ENCODE results near the gene SPNS2.

The SPNS2 gene

GRCh38 chr17:4503283-4504025, 4.8 kb downstream of the SPNS2 start:
- TF ChIP-seq, protein P1, sequence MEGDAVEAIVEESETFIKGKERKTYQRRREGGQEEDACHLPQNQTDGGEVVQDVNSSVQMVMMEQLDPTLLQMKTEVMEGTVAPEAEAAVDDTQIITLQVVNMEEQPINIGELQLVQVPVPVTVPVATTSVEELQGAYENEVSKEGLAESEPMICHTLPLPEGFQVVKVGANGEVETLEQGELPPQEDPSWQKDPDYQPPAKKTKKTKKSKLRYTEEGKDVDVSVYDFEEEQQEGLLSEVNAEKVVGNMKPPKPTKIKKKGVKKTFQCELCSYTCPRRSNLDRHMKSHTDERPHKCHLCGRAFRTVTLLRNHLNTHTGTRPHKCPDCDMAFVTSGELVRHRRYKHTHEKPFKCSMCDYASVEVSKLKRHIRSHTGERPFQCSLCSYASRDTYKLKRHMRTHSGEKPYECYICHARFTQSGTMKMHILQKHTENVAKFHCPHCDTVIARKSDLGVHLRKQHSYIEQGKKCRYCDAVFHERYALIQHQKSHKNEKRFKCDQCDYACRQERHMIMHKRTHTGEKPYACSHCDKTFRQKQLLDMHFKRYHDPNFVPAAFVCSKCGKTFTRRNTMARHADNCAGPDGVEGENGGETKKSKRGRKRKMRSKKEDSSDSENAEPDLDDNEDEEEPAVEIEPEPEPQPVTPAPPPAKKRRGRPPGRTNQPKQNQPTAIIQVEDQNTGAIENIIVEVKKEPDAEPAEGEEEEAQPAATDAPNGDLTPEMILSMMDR (IDR thresholded peaks at IDR 0.05; ENCODE audit: control extremely low read depth, extremely low read depth, low read depth, missing control alignments), result no peak
- ChIA-PET POLR2A (no interaction called here), CTCF (no interaction called here)
- DNase-seq (ENCODE audit: extremely low spot score), result no peak

- DNase-seq (ENCODE audit: extremely low spot score), result no peak
- TF ChIP-seq, protein P1 (IDR thresholded peaks at IDR 0.05; ENCODE audit: control extremely low read depth, extremely low read depth, low read depth, missing control alignments), result no peak
- CTCF ChIA-PET, result interaction anchor here (1.1 to 1.3 kb wide), 2 partner anchors 10 to 21 kb away, joined by 3 to 4 read pairs; no protein-coding TSS in a partner anchor
- POLR2A ChIA-PET, result interaction anchor here (0.6 kb wide), 1 partner anchor 71 kb away, joined by 4 read pairs; no protein-coding TSS in a partner anchor
These were observed 5.5 kb downstream of the SPNS2 start for GRCh38 chr17:4504188-4504587.

- TF ChIP-seq, protein P1 (IDR thresholded peaks at IDR 0.05; ENCODE audit: control extremely low read depth, extremely low read depth, low read depth, missing control alignments), result no peak
- DNase-seq (ENCODE audit: extremely low spot score), result no peak
- ChIA-PET CTCF (interaction anchor here (1.1 to 1.3 kb wide), 3 partner anchors 9 to 84 kb away, joined by 3 to 4 read pairs (median 3); no protein-coding TSS in a partner anchor), POLR2A (no interaction called here)
These were observed 6.5 kb downstream of the SPNS2 start for GRCh38 chr17:4505187-4505586.

DNA sequence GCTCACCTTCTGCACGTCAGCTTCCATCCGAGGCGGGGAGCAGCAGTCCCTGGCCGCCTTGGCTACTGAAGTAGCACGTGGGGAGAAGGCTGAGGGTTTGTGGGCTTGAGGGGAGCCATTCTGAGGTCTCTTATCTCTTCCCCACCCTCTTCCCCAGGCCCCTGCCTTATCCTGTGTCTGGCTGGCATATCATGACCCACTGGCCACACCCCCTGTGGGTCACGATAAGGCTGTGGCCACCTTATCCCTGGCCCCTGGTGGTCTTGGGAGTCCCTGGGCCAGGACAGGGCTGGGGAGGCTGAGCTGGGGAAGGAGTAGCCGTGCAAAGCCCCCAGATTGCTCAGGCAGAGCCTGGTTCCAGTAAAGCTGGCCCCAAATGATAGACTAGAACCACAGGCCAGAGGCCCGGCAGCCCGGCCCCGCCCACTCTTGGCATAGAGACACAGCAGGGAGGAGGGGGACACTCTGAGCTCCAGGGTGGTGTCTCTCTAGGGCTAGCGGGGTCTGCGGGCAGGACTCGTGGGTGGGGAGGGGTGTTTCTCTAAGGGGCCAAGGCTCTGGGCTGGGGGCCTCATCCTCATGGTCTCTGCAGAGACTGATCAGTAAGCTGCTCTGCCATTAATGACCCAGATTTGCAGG, 7.6 kb downstream of the SPNS2 start:
- DNase-seq (ENCODE audit: extremely low spot score), result no peak
- TF ChIP-seq, protein P1 (IDR thresholded peaks at IDR 0.05; ENCODE audit: control extremely low read depth, extremely low read depth, low read depth, missing control alignments), result no peak
- CTCF ChIA-PET, result no interaction called here
- POLR2A ChIA-PET, result no interaction called here

DNA sequence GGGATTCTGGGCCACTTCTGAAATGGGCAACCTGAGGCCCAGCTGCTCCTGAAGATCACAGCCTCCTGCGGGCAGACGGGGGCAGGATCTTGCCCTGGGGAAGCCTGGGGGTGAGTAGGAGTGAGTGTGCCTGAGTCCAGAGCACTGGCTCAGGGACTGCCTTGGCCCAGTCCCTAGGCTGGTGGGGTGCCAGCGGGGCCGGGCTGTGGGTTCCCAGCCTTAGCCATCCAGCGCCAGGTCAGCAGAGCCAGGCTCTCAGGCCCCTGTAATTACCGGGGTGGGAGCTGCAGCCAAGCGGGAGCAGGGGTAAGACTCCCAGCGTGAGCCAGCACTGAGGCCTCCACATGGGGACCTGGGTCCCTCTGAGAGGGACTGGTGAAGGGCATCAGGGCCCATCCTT, 8.2 kb downstream of the SPNS2 start:
- CTCF ChIA-PET, result interaction anchor here (2.6 kb wide), 1 partner anchor 60 kb away, joined by 9 read pairs; no protein-coding TSS in a partner anchor
- POLR2A ChIA-PET, result no interaction called here
- DNase-seq (ENCODE audit: extremely low spot score), result no peak
- TF ChIP-seq, protein P1 (IDR thresholded peaks at IDR 0.05; ENCODE audit: control extremely low read depth, extremely low read depth, low read depth, missing control alignments), result no peak

DNA sequence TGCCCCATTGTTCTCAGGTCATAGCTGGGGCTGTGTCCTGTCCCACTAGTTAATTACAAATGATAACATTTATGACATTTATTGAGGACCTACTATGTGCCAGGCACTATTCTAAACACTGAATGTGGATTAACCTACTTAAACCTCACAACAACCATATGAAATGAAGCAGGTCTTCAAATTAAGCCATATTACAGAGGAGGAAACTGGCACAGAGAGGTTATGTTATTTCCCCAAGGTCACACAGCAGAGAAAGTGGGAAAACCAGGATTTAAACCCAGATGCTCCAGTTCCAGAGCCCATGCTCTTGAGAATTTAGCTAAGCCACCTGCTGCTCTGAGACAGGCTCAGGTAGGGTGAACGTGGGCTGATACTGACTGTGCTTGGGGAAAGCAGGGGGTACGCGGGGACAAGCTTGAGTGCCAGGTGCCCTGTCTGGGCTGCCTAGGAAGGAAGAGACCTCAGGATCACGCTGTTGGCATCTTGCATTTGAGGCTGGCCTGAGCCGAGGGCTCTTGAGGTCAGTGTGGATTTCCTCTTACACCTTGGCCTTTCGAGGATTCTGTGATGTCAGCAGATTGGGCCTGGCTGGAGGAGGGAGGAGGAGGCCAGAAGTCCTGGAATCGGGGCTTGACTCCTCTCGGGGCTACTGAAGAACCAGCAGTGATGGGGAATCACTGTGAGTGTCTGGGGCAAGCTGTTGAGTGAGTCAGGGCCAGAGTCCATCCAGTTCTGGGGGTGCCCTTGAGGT, 8.9 kb downstream of the SPNS2 start:
- ChIA-PET POLR2A (no interaction called here), CTCF (interaction anchor here (2.6 kb wide), 1 partner anchor 59 kb away, joined by 9 read pairs; no protein-coding TSS in a partner anchor)
- no peak for DNase-seq (ENCODE audit: extremely low spot score)
- TF ChIP-seq, protein P1 (IDR thresholded peaks at IDR 0.05; ENCODE audit: control extremely low read depth, extremely low read depth, low read depth, missing control alignments), result no peak

All from GM10248 (cell line).